Measurements from ENCODE around the gene TYW1B.
"Not testable (repeated sequence)": the region's sequence is repeated elsewhere in the genome, so short reads cannot be mapped to it uniquely, and the experiment has no call there.

TYW1B gene

DNA sequence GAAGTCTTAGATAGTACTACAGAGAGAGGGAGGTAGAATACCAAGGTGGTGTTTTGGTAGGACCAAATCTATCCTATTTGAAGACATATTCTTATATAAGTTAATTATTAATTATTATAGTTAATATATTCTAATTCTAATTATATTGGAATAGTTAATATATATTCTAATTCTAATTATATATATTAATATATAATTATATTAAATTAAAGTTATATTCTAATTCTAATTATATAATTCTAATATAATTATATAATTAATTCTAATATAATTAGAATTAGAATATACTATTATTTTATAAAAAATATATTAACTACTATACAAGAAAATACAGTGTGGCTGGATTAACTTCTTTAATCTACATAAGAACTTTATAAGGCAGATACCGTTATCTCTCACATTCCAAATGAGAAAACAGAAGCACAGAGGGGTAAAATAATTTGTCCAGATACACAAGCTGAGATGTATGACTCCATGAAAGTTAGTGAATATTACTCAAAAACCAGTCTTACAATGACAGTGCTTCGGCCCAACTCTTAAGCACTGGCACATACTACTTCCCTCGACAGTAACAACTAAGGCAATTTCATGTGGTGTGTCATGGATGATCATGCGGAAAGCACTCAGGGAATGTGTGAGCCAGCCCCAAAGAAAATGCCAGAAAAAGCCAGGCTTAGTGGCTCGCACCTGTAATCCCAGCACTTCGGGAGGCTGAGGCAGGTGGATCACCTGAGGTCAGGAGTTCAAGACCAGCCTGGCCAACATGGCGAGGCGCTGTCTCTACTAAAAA is 42.6 kb downstream of the TYW1B start:
- DNase-seq (ENCODE audit: low read depth in 1 of 2, low spot score in 1 of 2) = no peak
- Histone ChIP-seq H3K27me3 (ENCODE audit: insufficient read depth, poor library complexity, severe bottlenecking) (no peaks in the 10 kb centered on the region), H3K4me3 (replicated peaks; ENCODE audit: insufficient read depth, low read length) (no peak overlapping the region), H3K27ac (replicated peaks) (no peak overlapping the region)
- no peak for TF ChIP-seq SPI1 (IDR thresholded peaks at IDR 0.05; ENCODE audit: borderline replicate concordance, low read depth)
- no peak for TF ChIP-seq REST (IDR thresholded peaks at IDR 0.05; ENCODE audit: insufficient replicate concordance, low read depth)
- TF ChIP-seq GABPA (IDR thresholded peaks at IDR 0.05; ENCODE audit: low read depth) = no peak
- no peak for TF ChIP-seq CTCF (IDR thresholded peaks at IDR 0.05; ENCODE audit: insufficient read depth, low read length)
- no peak for TF ChIP-seq POLR2AphosphoS5 (IDR thresholded peaks at IDR 0.05; ENCODE audit: low read depth)

GRCh38 chr7:72783601-72784370 is 44.2 kb downstream of the TYW1B start:
- not testable (repeated sequence) for H3K27ac ChIP-seq (replicated peaks); H3K4me3 ChIP-seq (replicated peaks; ENCODE audit: insufficient read depth, low read length); H3K27me3 ChIP-seq (ENCODE audit: insufficient read depth, poor library complexity, severe bottlenecking); DNase-seq (ENCODE audit: low read depth in 1 of 2, low spot score in 1 of 2)

DNA sequence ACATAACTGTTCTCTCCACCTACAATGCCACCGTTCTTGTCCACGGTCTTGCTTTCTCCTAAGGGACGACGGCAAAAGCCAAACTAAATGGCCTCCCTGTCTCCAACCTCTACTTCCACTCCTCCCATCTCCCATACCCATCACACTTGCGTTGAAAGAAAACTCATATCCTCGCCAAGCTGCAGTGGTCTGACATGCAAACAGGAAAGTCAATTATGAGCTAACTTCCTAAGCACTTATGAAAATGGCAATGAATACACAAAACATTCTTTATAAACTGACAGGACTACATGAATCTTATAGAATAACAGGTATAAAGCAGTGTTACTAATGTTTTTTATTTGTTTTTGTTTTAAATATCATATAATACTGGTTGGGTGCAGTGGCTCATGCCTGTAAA is 46.4 kb downstream of the TYW1B start:
- TF ChIP-seq POLR2AphosphoS5 (IDR thresholded peaks at IDR 0.05; ENCODE audit: low read depth) = no peak
- no peak for TF ChIP-seq SPI1 (IDR thresholded peaks at IDR 0.05; ENCODE audit: borderline replicate concordance, low read depth)
- TF ChIP-seq GABPA (IDR thresholded peaks at IDR 0.05; ENCODE audit: low read depth) = no peak
- no peak for TF ChIP-seq CTCF (IDR thresholded peaks at IDR 0.05; ENCODE audit: insufficient read depth, low read length)
- TF ChIP-seq REST (IDR thresholded peaks at IDR 0.05; ENCODE audit: insufficient replicate concordance, low read depth) = no peak
- H3K27ac ChIP-seq (replicated peaks) = no peak overlapping the region
- no peaks in the 10 kb centered on the region for H3K27me3 ChIP-seq (ENCODE audit: insufficient read depth, poor library complexity, severe bottlenecking)
- H3K4me3 ChIP-seq (replicated peaks; ENCODE audit: insufficient read depth, low read length) = no peak overlapping the region
- no peak for DNase-seq (ENCODE audit: low read depth in 1 of 2, low spot score in 1 of 2)

DNA sequence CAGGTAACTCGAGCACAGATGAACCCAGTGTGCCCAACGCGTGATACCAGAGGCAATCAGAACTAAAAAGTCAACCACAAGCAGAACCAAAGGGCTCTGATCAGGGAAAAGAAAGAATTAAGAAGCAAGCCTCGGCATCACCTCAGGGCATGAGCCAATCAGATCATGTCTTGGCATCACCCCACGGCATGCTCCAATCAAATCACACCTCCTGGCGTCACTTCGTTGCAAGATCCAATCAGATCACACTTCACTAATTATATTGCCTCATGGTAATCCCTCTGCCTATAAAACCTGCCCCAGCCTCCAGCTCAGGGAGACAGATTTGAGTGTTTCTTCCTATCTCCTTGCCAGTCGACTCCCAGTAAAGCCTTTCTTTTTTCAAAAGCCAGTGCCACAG is 46.8 kb downstream of the TYW1B start:
- Histone ChIP-seq H3K27ac (replicated peaks) (no peak overlapping the region), H3K27me3 (ENCODE audit: insufficient read depth, poor library complexity, severe bottlenecking) (no peaks in the 10 kb centered on the region), H3K4me3 (replicated peaks; ENCODE audit: insufficient read depth, low read length) (no peak overlapping the region)
- TF ChIP-seq REST (IDR thresholded peaks at IDR 0.05; ENCODE audit: insufficient replicate concordance, low read depth) = no peak
- TF ChIP-seq CTCF (IDR thresholded peaks at IDR 0.05; ENCODE audit: insufficient read depth, low read length) = no peak
- no peak for TF ChIP-seq SPI1 (IDR thresholded peaks at IDR 0.05; ENCODE audit: borderline replicate concordance, low read depth)
- no peak for TF ChIP-seq POLR2AphosphoS5 (IDR thresholded peaks at IDR 0.05; ENCODE audit: low read depth)
- TF ChIP-seq GABPA (IDR thresholded peaks at IDR 0.05; ENCODE audit: low read depth) = no peak
- DNase-seq (ENCODE audit: low read depth in 1 of 2, low spot score in 1 of 2) = no peak

- not testable (repeated sequence) for DNase-seq (ENCODE audit: low read depth in 1 of 2, low spot score in 1 of 2); H3K27me3 ChIP-seq (ENCODE audit: insufficient read depth, poor library complexity, severe bottlenecking); H3K4me3 ChIP-seq (replicated peaks; ENCODE audit: insufficient read depth, low read length); H3K27ac ChIP-seq (replicated peaks)
Observed at GRCh38 chr7:72780289-72780894, 47.6 kb downstream of the TYW1B start.

Data from HL-60 (cell line).